Liver (tissue), 9 donors: ENCODE measurements around the gene IFTAP. TPM values are rescaled to one million over a fixed set of nuclear protein-coding genes. Genes with fewer than 3 reads are reported as not detected.
"Not testable (repeated sequence)": the region's sequence is repeated elsewhere in the genome, so short reads cannot be mapped to it uniquely, and the experiment has no call there.

Source experiments
- DNase-seq: peaks from one replicate; pipeline ENCODE4 v3.0.0-alpha.2; 2017; ENCODE audit warnings: low spot score
- H3K27ac ChIP-seq, 2 donors: one replicate each; pipeline ENCODE4 v1.7.0; 2013; ENCODE audit warnings: inconsistent platforms in 2 of 2, low read length in 2 of 2, control low read depth in 1 of 2, low read depth in 1 of 2, mild to moderate bottlenecking in 1 of 2
- H3K27me3 ChIP-seq, 4 donors: one replicate each; pipeline versions ENCODE4 v1.6.1 to v1.7.0; 2013; ENCODE audit warnings: low read length in 3 of 4, inconsistent platforms in 1 of 4, mild to moderate bottlenecking in 1 of 4, moderate library complexity in 1 of 4; ENCODE audit not compliant: control insufficient read depth in 4 of 4, insufficient read depth in 4 of 4
- H3K36me3 ChIP-seq, 4 donors: one replicate each; pipeline versions ENCODE4 v1.6.1 to v1.7.0; 2013; ENCODE audit warnings: low read length in 3 of 4, mild to moderate bottlenecking in 3 of 4, low read depth in 1 of 4, moderate library complexity in 1 of 4; ENCODE audit not compliant: control insufficient read depth in 4 of 4, insufficient read depth in 3 of 4
- H3K4me1 ChIP-seq, 4 donors: one replicate each; pipeline versions ENCODE4 v1.6.1 to v1.7.0; 2013; ENCODE audit warnings: low read length in 3 of 4, mild to moderate bottlenecking in 3 of 4, moderate library complexity in 1 of 4; ENCODE audit not compliant: control insufficient read depth in 4 of 4, insufficient read depth in 4 of 4
- H3K4me3 ChIP-seq, 3 donors: one replicate each; pipeline versions ENCODE4 v1.6.1 to v1.7.0; 2013; ENCODE audit warnings: low read length in 3 of 3, control low read depth in 1 of 3, low read depth in 1 of 3, mild to moderate bottlenecking in 1 of 3
- H3K9ac ChIP-seq, 2 donors: one replicate each; pipeline ENCODE4 v1.7.0; 2013; ENCODE audit warnings: low read length in 2 of 2, mild to moderate bottlenecking in 2 of 2, moderate library complexity in 2 of 2, control low read depth in 1 of 2, low read depth in 1 of 2
- H3K9me3 ChIP-seq, 4 donors: one replicate each; pipeline versions ENCODE4 v1.6.1 to v1.7.0; 2013; ENCODE audit warnings: low read length in 3 of 4; ENCODE audit not compliant: control insufficient read depth in 4 of 4
- ATF3 ChIP-seq: IDR thresholded peaks from 2 replicates; pipeline ENCODE4 v1.6.1; 2016; ENCODE audit warnings: antibody characterized with exemption
- CTCF ChIP-seq: fragments of 150-350 bp; IDR thresholded peaks from 2 replicates; pipeline ENCODE4 v1.5.1; 2017; ENCODE audit warnings: improper control_type of control experiment, low read depth, low read length; ENCODE audit not compliant: missing input control
- EGR1 ChIP-seq, 2 donors: IDR thresholded peaks; 2 replicates each; pipeline ENCODE4 v1.6.1; 2016 to 2018; ENCODE audit warnings: antibody characterized with exemption in 2 of 2, low read depth in 2 of 2
- FOXA1 ChIP-seq: IDR thresholded peaks from 2 replicates; pipeline ENCODE4 v1.6.1; 2016; ENCODE audit warnings: antibody characterized with exemption
- FOXA2 ChIP-seq: IDR thresholded peaks from 2 replicates; pipeline ENCODE4 v1.6.1; 2016; ENCODE audit warnings: antibody characterized with exemption
- HNF4A ChIP-seq, 2 donors: conservative IDR thresholded peaks; 2 replicates each; pipeline ENCODE4 v1.6.1; 2016; ENCODE audit warnings: antibody characterized with exemption in 2 of 2, mild to moderate bottlenecking in 2 of 2
- HNF4G ChIP-seq: IDR thresholded peaks from 2 replicates; pipeline ENCODE4 v1.6.1; 2016; ENCODE audit warnings: antibody characterized with exemption
- JUND ChIP-seq, 2 donors: IDR thresholded peaks; 2 replicates each; pipeline ENCODE4 v1.6.1; 2016; ENCODE audit warnings: antibody characterized with exemption in 2 of 2
- MAX ChIP-seq: IDR thresholded peaks from 2 replicates; pipeline ENCODE4 v1.6.1; 2016; ENCODE audit warnings: antibody characterized with exemption
- NR2F2 ChIP-seq: IDR thresholded peaks from 2 replicates; pipeline ENCODE4 v1.6.1; 2016; ENCODE audit warnings: antibody characterized with exemption
- RXRA ChIP-seq, 2 donors: IDR thresholded peaks; 2 replicates each; pipeline ENCODE4 v1.6.1; 2017 to 2018; ENCODE audit warnings: antibody characterized with exemption in 2 of 2, mild to moderate bottlenecking in 1 of 2
- SP1 ChIP-seq: IDR thresholded peaks from 2 replicates; pipeline ENCODE4 v1.6.1; 2018; ENCODE audit warnings: antibody characterized with exemption, mild to moderate bottlenecking
- TAF1 ChIP-seq: conservative IDR thresholded peaks from 2 replicates; pipeline ENCODE4 v1.6.1; 2016; ENCODE audit warnings: antibody characterized with exemption, mild to moderate bottlenecking
- YY1 ChIP-seq: IDR thresholded peaks from 2 replicates; pipeline ENCODE4 v1.6.1; 2016; ENCODE audit warnings: antibody characterized with exemption, mild to moderate bottlenecking
- WGBS: extraction: QIAGEN DNeasy Blood & Tissue Kit; methylation state at CpG from one replicate; pipeline ENCODE4 v1.1.7; 2013; 5-methylcytosine and 5-hydroxymethylcytosine counted together
- polyA plus RNA-seq, 2 donors: library from polyadenylated mRNA; stranded (reverse) in 1 of 2; unstranded in 1 of 2; fragments of 200-250 nt in 1 of 2; fragments of >200 nt in 1 of 2; fragmentation: Nextera tagmentation in 1 of 2; extraction: Ambion mirVana in 1 of 2; gene quantifications; one replicate each; pipeline versions ENCODE4 v1.2.1 to v1.2.3, GENCODE V29; 2013 to 2015
- total RNA-seq, 2 donors: library from RNA; depleted of rRNA; stranded (reverse); fragments of >200 nt; gene quantifications; one replicate each; pipeline ENCODE4 v1.2.3, GENCODE V29; 2014
- TF ChIP-seq, protein P1 (sequence below): IDR thresholded peaks from 2 replicates; pipeline ENCODE4 v1.6.1; 2016; ENCODE audit warnings: antibody characterized with exemption
- TF ChIP-seq, protein P2 (sequence below): IDR thresholded peaks from 2 replicates; pipeline ENCODE4 v1.6.1; 2016; ENCODE audit warnings: antibody characterized with exemption, mild to moderate bottlenecking
- donor health status: healthy.
- donor health status: healthy.
- donor health status: healthy.
- donor health status: healthy.
- donor health status: healthy.

Gene IFTAP
- total and polyA plus RNA-seq, 4 donors, result 9.5 to 10.2 (median 9.7) TPM

- H3K36me3 ChIP-seq, result no peaks in the 10 kb centered on the region
- WGBS, result 37% methylated on average over 1 of the region's 1 CpG
- H3K4me3 ChIP-seq, result no peak overlapping the region
- DNase-seq, result no peak
- H3K4me1 ChIP-seq, result no peaks in the 10 kb centered on the region
- H3K9ac ChIP-seq, result no peak overlapping the region
- TF ChIP-seq FOXA1 (no peak), RXRA (IDR thresholded peaks at IDR 0.05) (no peak), JUND (IDR thresholded peaks at IDR 0.05) (no peak), HNF4G (no peak), MAX (no peak), ATF3 (no peak), YY1 (no peak), NR2F2 (no peak), TAF1 (no peak), FOXA2 (no peak), EGR1 (IDR thresholded peaks at IDR 0.05; ENCODE audit: low read depth in 2 of 2) (no peak), SP1 (no peak), HNF4A (conservative IDR thresholded peaks at IDR 0.05) (no peak)
- TF ChIP-seq, protein P1, sequence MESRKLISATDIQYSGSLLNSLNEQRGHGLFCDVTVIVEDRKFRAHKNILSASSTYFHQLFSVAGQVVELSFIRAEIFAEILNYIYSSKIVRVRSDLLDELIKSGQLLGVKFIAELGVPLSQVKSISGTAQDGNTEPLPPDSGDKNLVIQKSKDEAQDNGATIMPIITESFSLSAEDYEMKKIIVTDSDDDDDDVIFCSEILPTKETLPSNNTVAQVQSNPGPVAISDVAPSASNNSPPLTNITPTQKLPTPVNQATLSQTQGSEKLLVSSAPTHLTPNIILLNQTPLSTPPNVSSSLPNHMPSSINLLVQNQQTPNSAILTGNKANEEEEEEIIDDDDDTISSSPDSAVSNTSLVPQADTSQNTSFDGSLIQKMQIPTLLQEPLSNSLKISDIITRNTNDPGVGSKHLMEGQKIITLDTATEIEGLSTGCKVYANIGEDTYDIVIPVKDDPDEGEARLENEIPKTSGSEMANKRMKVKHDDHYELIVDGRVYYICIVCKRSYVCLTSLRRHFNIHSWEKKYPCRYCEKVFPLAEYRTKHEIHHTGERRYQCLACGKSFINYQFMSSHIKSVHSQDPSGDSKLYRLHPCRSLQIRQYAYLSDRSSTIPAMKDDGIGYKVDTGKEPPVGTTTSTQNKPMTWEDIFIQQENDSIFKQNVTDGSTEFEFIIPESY, result no peak
- H3K27ac ChIP-seq, result no peak overlapping the region
- H3K27me3 ChIP-seq, result no peaks in the 10 kb centered on the region
- no peaks in the 10 kb centered on the region for H3K9me3 ChIP-seq
Measured at GRCh38 chr11:36550385-36551115, 43.8 kb upstream of the IFTAP start.

DNA sequence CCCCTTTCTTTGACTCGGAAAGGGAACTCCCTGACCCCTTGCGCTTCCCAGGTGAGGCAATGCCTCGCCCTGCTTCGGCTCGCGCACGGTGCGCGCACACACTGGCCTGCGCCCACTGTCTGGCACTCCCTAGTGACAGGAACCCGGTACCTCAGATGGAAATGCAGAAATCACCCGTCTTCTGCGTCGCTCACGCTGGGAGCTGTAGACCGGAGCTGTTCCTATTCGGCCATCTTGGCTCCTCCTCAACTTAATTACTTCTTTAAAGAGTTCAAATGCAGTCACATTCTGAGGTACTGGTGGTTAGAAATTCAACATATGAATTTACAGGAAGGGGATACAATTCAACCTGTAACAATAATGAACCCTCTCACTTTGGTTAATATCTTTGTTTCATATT is 36.9 kb upstream of the IFTAP start:
- H3K9ac ChIP-seq, H3K27ac ChIP-seq, DNase-seq, H3K9me3 ChIP-seq, H3K36me3 ChIP-seq, H3K27me3 ChIP-seq, H3K4me3 ChIP-seq, H3K4me1 ChIP-seq: not testable (repeated sequence)
- WGBS, result 94% methylated on average over 15 of the region's 17 CpGs

DNA sequence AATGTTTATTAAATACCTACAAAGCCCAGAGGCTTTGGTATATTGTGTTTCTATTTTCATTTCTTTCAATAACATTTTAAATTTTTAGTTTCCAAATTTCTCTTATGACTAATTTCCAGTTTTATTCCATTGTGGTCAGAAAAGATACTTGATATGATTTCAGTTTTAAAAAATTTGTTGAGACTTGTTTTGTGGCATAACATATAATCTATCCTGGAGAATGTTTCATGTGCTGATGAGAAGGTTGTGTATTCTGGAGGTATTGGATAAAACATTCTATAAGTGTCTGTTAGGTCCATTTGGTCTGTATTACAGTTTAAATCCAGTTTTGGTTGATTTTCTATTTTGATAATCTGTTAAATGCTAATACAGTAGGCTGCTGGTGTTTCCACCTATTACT is 36.3 kb upstream of the IFTAP start:
- Histone ChIP-seq H3K27me3 (no peaks in the 10 kb centered on the region), H3K36me3 (no peaks in the 10 kb centered on the region), H3K9me3 (no peaks in the 10 kb centered on the region), H3K27ac (no peak overlapping the region), H3K4me1 (no peaks in the 10 kb centered on the region), H3K4me3 (no peak overlapping the region), H3K9ac (no peak overlapping the region)
- no peak for DNase-seq
- no peak for TF ChIP-seq HNF4G
- TF ChIP-seq TAF1, result no peak
- no peak for TF ChIP-seq NR2F2
- no peak for TF ChIP-seq SP1
- no peak for TF ChIP-seq CTCF
- TF ChIP-seq YY1, result no peak
- TF ChIP-seq, protein P2, sequence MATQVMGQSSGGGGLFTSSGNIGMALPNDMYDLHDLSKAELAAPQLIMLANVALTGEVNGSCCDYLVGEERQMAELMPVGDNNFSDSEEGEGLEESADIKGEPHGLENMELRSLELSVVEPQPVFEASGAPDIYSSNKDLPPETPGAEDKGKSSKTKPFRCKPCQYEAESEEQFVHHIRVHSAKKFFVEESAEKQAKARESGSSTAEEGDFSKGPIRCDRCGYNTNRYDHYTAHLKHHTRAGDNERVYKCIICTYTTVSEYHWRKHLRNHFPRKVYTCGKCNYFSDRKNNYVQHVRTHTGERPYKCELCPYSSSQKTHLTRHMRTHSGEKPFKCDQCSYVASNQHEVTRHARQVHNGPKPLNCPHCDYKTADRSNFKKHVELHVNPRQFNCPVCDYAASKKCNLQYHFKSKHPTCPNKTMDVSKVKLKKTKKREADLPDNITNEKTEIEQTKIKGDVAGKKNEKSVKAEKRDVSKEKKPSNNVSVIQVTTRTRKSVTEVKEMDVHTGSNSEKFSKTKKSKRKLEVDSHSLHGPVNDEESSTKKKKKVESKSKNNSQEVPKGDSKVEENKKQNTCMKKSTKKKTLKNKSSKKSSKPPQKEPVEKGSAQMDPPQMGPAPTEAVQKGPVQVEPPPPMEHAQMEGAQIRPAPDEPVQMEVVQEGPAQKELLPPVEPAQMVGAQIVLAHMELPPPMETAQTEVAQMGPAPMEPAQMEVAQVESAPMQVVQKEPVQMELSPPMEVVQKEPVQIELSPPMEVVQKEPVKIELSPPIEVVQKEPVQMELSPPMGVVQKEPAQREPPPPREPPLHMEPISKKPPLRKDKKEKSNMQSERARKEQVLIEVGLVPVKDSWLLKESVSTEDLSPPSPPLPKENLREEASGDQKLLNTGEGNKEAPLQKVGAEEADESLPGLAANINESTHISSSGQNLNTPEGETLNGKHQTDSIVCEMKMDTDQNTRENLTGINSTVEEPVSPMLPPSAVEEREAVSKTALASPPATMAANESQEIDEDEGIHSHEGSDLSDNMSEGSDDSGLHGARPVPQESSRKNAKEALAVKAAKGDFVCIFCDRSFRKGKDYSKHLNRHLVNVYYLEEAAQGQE, result no peak
- TF ChIP-seq RXRA (IDR thresholded peaks at IDR 0.05), result no peak
